Common myeloid progenitor, CD34-positive (primary cell): Measurements from ENCODE around the gene SLF2.

Experiments
- CTCF ChIA-PET: fragments of 350-600 bp; sonication (Branson Sonifier 250); formaldehyde crosslinking; loops from one replicate; lab custom pipeline; 2021; ENCODE audit warnings: antibody characterized with exemption; lab: Charles Lee
- POLR2A ChIA-PET: fragments of 350-600 bp; sonication (Branson Sonifier 250); formaldehyde crosslinking; loops from one replicate; lab custom pipeline; 2021; ENCODE audit warnings: antibody characterized with exemption; lab: Charles Lee
- DNase-seq, 3 donors: peaks; one replicate each; pipeline versions ENCODE4 v3.0.0 to v3.0.0-alpha.2; 2013
- H3K27ac ChIP-seq, 2 experiments: 1 replicate in 1 of 2; 2 replicates in 1 of 2; pipeline ENCODE4 v1.7.0; 2013; ENCODE audit warnings: inconsistent platforms in 2 of 2, low read length in 2 of 2, mild to moderate bottlenecking in 2 of 2, low read depth in 1 of 2, moderate library complexity in 1 of 2; ENCODE audit not compliant: severe bottlenecking in 2 of 2, insufficient read depth in 1 of 2, poor library complexity in 1 of 2
- H3K27me3 ChIP-seq, 5 experiments: replicated peaks in 2 of 5; 1 replicate in 3 of 5; 2 replicates in 2 of 5; pipeline versions ENCODE4 v1.6.1 to v1.7.0; 2013; ENCODE audit warnings: low read length in 4 of 5, mild to moderate bottlenecking in 2 of 5, moderate library complexity in 2 of 5, inconsistent platforms in 1 of 5; ENCODE audit not compliant: insufficient read depth in 5 of 5, control insufficient read depth in 4 of 5
- H3K36me3 ChIP-seq, 4 experiments: 1 replicate in 2 of 4; 2 replicates in 2 of 4; pipeline versions ENCODE4 v1.6.1 to v1.7.0; 2013; ENCODE audit warnings: low read length in 3 of 4, control low read depth in 1 of 4, mild to moderate bottlenecking in 1 of 4; ENCODE audit not compliant: control insufficient read depth in 4 of 4, insufficient read depth in 4 of 4
- H3K4me1 ChIP-seq, 4 experiments: 1 replicate in 3 of 4; 2 replicates in 1 of 4; pipeline versions ENCODE4 v1.6.1 to v1.7.1; 2013; ENCODE audit warnings: low read length in 3 of 4, mild to moderate bottlenecking in 3 of 4, control low read depth in 1 of 4, inconsistent platforms in 1 of 4, moderate library complexity in 1 of 4; ENCODE audit not compliant: control insufficient read depth in 4 of 4, insufficient read depth in 4 of 4; ENCODE audit errors: control extremely low read depth in 1 of 4
- H3K4me3 ChIP-seq, 7 experiments: 1 replicate in 4 of 7; 2 replicates in 3 of 7; pipeline versions ENCODE4 v1.5.1 to v1.7.0; 2013; ENCODE audit warnings: mild to moderate bottlenecking in 7 of 7, low read length in 6 of 7, moderate library complexity in 6 of 7, inconsistent platforms in 2 of 7, low read depth in 2 of 7, control low read depth in 1 of 7; ENCODE audit not compliant: insufficient read depth in 4 of 7, control insufficient read depth in 1 of 7; ENCODE audit errors: extremely low read depth in 1 of 7
- H3K9me3 ChIP-seq, 5 experiments: 1 replicate in 4 of 5; 2 replicates in 1 of 5; pipeline versions ENCODE4 v1.6.1 to v1.7.1; 2013; ENCODE audit warnings: low read length in 4 of 5, mild to moderate bottlenecking in 2 of 5, inconsistent platforms in 1 of 5, low read depth in 1 of 5, moderate library complexity in 1 of 5; ENCODE audit not compliant: control insufficient read depth in 4 of 5, insufficient read depth in 2 of 5; ENCODE audit errors: control extremely low read depth in 1 of 5
- WGBS: methylation state at CpG from one replicate; pipeline ENCODE4 v1.1.5; 2013; ENCODE audit not compliant: insufficient coverage; 5-methylcytosine and 5-hydroxymethylcytosine counted together

Gene SLF2

GRCh38 chr10:100908378-100908777 lies 4.4 kb upstream of the SLF2 start:
- Histone ChIP-seq H3K27ac (no peak overlapping the region), H3K4me3 (no peak overlapping the region), H3K4me1 (peaks cover 11 to 30% (median 24%) of the 10 kb centered on the region in 4 experiments), H3K27me3 (no peaks in the 10 kb centered on the region), H3K36me3 (no peaks in the 10 kb centered on the region), H3K9me3 (no peaks in the 10 kb centered on the region)
- ChIA-PET CTCF (no interaction called here), POLR2A (no interaction called here)
- WGBS: 93% methylated on average over 6 of the region's 8 CpGs
- DNase-seq: no peak

- Histone ChIP-seq H3K4me1 (peaks cover 20 to 42% (median 35%) of the 10 kb centered on the region in 4 experiments), H3K27ac (no peak overlapping the region), H3K9me3 (no peaks in the 10 kb centered on the region), H3K27me3 (no peaks in the 10 kb centered on the region), H3K4me3 (peak overlapping the region in 1 of 7 experiments; percentile 12), H3K36me3 (peaks cover 0 to 3% (median 2%) of the 10 kb centered on the region in 4 experiments)
- ChIA-PET CTCF (interaction anchor here (1.4 kb wide), 1 partner anchor 15 kb away, joined by 3 read pairs; no protein-coding TSS in a partner anchor), POLR2A (no interaction called here)
- 8% methylated on average over 4 of the region's 6 CpGs for WGBS
- DNase-seq: peak in 2 of 3 donors; percentile 28 to 42
Measured at GRCh38 chr10:100909501-100910263, 3.1 kb upstream of the SLF2 start.

GRCh38 chr10:100911472-100911871 lies 1.3 kb upstream of the SLF2 start:
- 80% methylated on average over 1 of the region's 4 CpGs for WGBS
- H3K27me3 ChIP-seq: no peaks in the 10 kb centered on the region
- peaks cover 20 to 45% (median 36%) of the 10 kb centered on the region in 4 experiments for H3K4me1 ChIP-seq
- CTCF ChIA-PET: interaction anchor here (1.1 kb wide), 1 partner anchor 16 kb away, joined by 3 read pairs; no protein-coding TSS in a partner anchor
- no peak overlapping the region for H3K4me3 ChIP-seq
- H3K27ac ChIP-seq: no peak overlapping the region
- POLR2A ChIA-PET: no interaction called here
- no peak for DNase-seq
- H3K9me3 ChIP-seq: no peaks in the 10 kb centered on the region
- peaks cover under 1 to 10% (median 4%) of the 10 kb centered on the region in 4 experiments for H3K36me3 ChIP-seq

GRCh38 chr10:100912013-100912604 lies 654 bp upstream of the SLF2 start:
- peak overlapping the region; percentile 74 to 99 (median 92) for H3K4me3 ChIP-seq
- peaks cover 7 to 16% (median 9%) of the 10 kb centered on the region in 4 experiments for H3K36me3 ChIP-seq
- no peaks in the 10 kb centered on the region for H3K27me3 ChIP-seq
- no peak for DNase-seq
- POLR2A ChIA-PET: no interaction called here
- H3K27ac ChIP-seq: peak overlapping the region; percentile 58 to 76
- CTCF ChIA-PET: interaction anchor here (1.1 kb wide), 1 partner anchor 16 kb away, joined by 3 read pairs; no protein-coding TSS in a partner anchor
- 17% methylated on average over 10 of the region's 12 CpGs for WGBS
- peaks cover 20 to 45% (median 36%) of the 10 kb centered on the region in 4 experiments for H3K4me1 ChIP-seq
- no peaks in the 10 kb centered on the region for H3K9me3 ChIP-seq

- no peak for DNase-seq
- Histone ChIP-seq H3K27ac (peak overlapping the region in 1 of 2 experiments; percentile 58), H3K36me3 (peaks cover 13 to 30% (median 17%) of the 10 kb centered on the region in 4 experiments)
Measured at GRCh38 chr10:100913470-100913865, 705 bp downstream of the SLF2 start.

GRCh38 chr10:100917071-100917470 lies 4.3 kb downstream of the SLF2 start:
- ChIA-PET POLR2A (no interaction called here), CTCF (interaction anchor here (1.1 kb wide), 1 partner anchor 28 kb away, joined by 3 read pairs; no protein-coding TSS in a partner anchor)
- Histone ChIP-seq H3K4me1 (peaks cover 11 to 23% (median 18%) of the 10 kb centered on the region in 4 experiments), H3K36me3 (peaks cover 21 to 51% (median 35%) of the 10 kb centered on the region in 4 experiments), H3K9me3 (no peaks in the 10 kb centered on the region), H3K4me3 (no peak overlapping the region), H3K27ac (no peak overlapping the region), H3K27me3 (no peaks in the 10 kb centered on the region)
- WGBS: 100% methylated on average over 2 of the region's 3 CpGs
- DNase-seq: no peak

More at GRCh38 chr10:100913470-100913865, 705 bp downstream of the SLF2 start:
- Histone ChIP-seq H3K4me3 (peak overlapping the region; percentile 74 to 99 (median 92)), H3K27me3 (no peaks in the 10 kb centered on the region), H3K9me3 (no peaks in the 10 kb centered on the region), H3K4me1 (peaks cover 20 to 39% (median 36%) of the 10 kb centered on the region in 4 experiments)
- ChIA-PET CTCF (interaction anchor here (1.0 to 1.4 kb wide), 3 partner anchors 8 to 77 kb away, joined by 3 to 4 read pairs (median 3); no protein-coding TSS in a partner anchor), POLR2A (interaction anchor here (0.6 to 1.0 kb wide), 2 partner anchors 10 to 16 kb away, joined by 3 to 4 read pairs; no protein-coding TSS in a partner anchor)
- WGBS: 22% methylated on average over 7 of the region's 10 CpGs
